Keratinocyte (primary cell): ENCODE data around the gene THOC6. TPM values are rescaled to one million over a fixed set of nuclear protein-coding genes. Genes with fewer than 3 reads are reported as not detected.

Experiments used
- DNase-seq: peaks from one replicate; pipeline ENCODE4 v3.0.0-alpha.2; 2011; ENCODE audit warnings: low read depth, missing footprints, low spot score
- FAIRE-seq: peaks from 2 replicates; lab custom pipeline; 2011; peaks lifted over from hg19 to GRCh38; lab: Jason Lieb, UNC
- H2AFZ ChIP-seq: 2 replicates; pipeline ENCODE4 v1.6.0; 2012; ENCODE audit warnings: low read length, control low read depth, inconsistent platforms; ENCODE audit not compliant: control insufficient read depth
- H3K27ac ChIP-seq: 2 replicates; pipeline ENCODE4 v1.5.1; 2011; ENCODE audit warnings: low read length; ENCODE audit not compliant: control insufficient read depth, insufficient read depth
- H3K27me3 ChIP-seq: 3 replicates; pipeline ENCODE4 v1.6.0; 2011; ENCODE audit warnings: low read length; ENCODE audit not compliant: control insufficient read depth, insufficient read depth; ENCODE audit errors: extremely low read depth
- H3K36me3 ChIP-seq, 2 experiments: 2 replicates in 1 of 2; 3 replicates in 1 of 2; pipeline ENCODE4 v1.5.1; 2011; ENCODE audit warnings: low read length in 2 of 2, mild to moderate bottlenecking in 1 of 2; ENCODE audit not compliant: control insufficient read depth in 2 of 2, insufficient read depth in 2 of 2; ENCODE audit errors: extremely low read depth in 1 of 2
- H3K4me1 ChIP-seq: 3 replicates; pipeline ENCODE4 v1.5.1; 2011; ENCODE audit warnings: low read length; ENCODE audit not compliant: control insufficient read depth, insufficient read depth; ENCODE audit errors: extremely low read depth
- H3K4me2 ChIP-seq: 3 replicates; pipeline ENCODE4 v1.6.0; 2011; ENCODE audit warnings: low read depth, low read length; ENCODE audit not compliant: control insufficient read depth, insufficient read depth; ENCODE audit errors: extremely low read depth
- H3K4me3 ChIP-seq, 3 experiments: fragments of 200-600 bp in 1 of 3; sonication (generic) in 1 of 3; 2 replicates in 2 of 3; 3 replicates in 1 of 3; pipeline ENCODE4 v1.5.1; 2011 to 2016; ENCODE audit warnings: low read length in 3 of 3, mild to moderate bottlenecking in 3 of 3, control low read depth in 2 of 3, inconsistent platforms in 1 of 3, low read depth in 1 of 3, mixed read lengths in 1 of 3, mixed run types in 1 of 3, moderate library complexity in 1 of 3; ENCODE audit not compliant: control insufficient read depth in 2 of 3, insufficient read depth in 2 of 3; ENCODE audit errors: extremely low read depth in 1 of 3
- H3K79me2 ChIP-seq: 2 replicates; pipeline ENCODE4 v1.6.0; 2012; ENCODE audit warnings: low read length; ENCODE audit not compliant: control insufficient read depth, insufficient read depth
- H3K9ac ChIP-seq: 3 replicates; pipeline ENCODE4 v1.6.0; 2011; ENCODE audit warnings: low read length; ENCODE audit not compliant: control insufficient read depth, insufficient read depth; ENCODE audit errors: extremely low read depth
- H3K9me1 ChIP-seq: 3 replicates; pipeline ENCODE4 v1.6.0; 2011; ENCODE audit warnings: low read length; ENCODE audit not compliant: control insufficient read depth, insufficient read depth; ENCODE audit errors: extremely low read depth
- H3K9me3 ChIP-seq: 2 replicates; pipeline ENCODE4 v1.5.1; 2012; ENCODE audit warnings: low read depth, low read length; ENCODE audit not compliant: control insufficient read depth
- H4K20me1 ChIP-seq: 3 replicates; pipeline ENCODE4 v1.6.0; 2011; ENCODE audit warnings: low read length; ENCODE audit not compliant: control insufficient read depth, insufficient read depth; ENCODE audit errors: extremely low read depth
- CTCF ChIP-seq, 3 experiments: IDR thresholded peaks in 1 of 3; conservative IDR thresholded peaks in 1 of 3; optimal IDR thresholded peaks in 1 of 3; 2 replicates in 2 of 3; 3 replicates in 1 of 3; pipeline versions ENCODE3 to v1.5.1; 2011; ENCODE audit warnings: low read length in 3 of 3, mild to moderate bottlenecking in 3 of 3, moderate library complexity in 2 of 3, control low read depth in 1 of 3, inconsistent platforms in 1 of 3; ENCODE audit not compliant: insufficient read depth in 2 of 3; ENCODE audit errors: extremely low read depth in 1 of 3
- EZH2 ChIP-seq: IDR thresholded peaks from one replicate; pipeline ENCODE4 v1.6.1; 2012; ENCODE audit warnings: inconsistent platforms, mild to moderate bottlenecking, low read length, moderate library complexity
- dilution Hi-C: fragments of 300-500 bp; cut with MboI; formaldehyde crosslinking; loops from one replicate; pipeline ENCODE4 v1.7.0; 2020; ENCODE audit warnings: low sequenced_read_pairs; ENCODE audit not compliant: extremely low pct_ligation_motif_present
- polyA plus RNA-seq, 5 experiments: library from polyadenylated mRNA; depleted of rRNA in 3 of 5; stranded (reverse) in 3 of 5; stranded (forward) in 1 of 5; unstranded in 1 of 5; fragments of >200 nt; gene quantifications; 1 replicate in 1 of 5; 2 replicates in 3 of 5; 3 replicates in 1 of 5; pipeline versions ENCODE4 v1.2.1 to v1.2.3, GENCODE V29; 2011 to 2012; ENCODE audit warnings: missing spikeins in 2 of 5, low read depth in 1 of 5, low replicate concordance in 1 of 5

The THOC6 gene
- polyA plus RNA-seq, 1 donor (not counting 4 experiments of a cell fraction or from before 2014, with no cell fraction given), result 10.3 TPM

GRCh38 chr16:3049921-3050481 lies 26.2 kb downstream of the THOC6 start:
- H3K9me3 ChIP-seq, result no peaks in the 10 kb centered on the region
- no peak overlapping the region for H3K9ac ChIP-seq
- dilution Hi-C loops, result no loop called here
- peaks cover 41% of the 10 kb centered on the region for H3K27me3 ChIP-seq
- peaks cover 0 to 6% of the 10 kb centered on the region in 2 experiments for H3K36me3 ChIP-seq
- no peak overlapping the region for H3K4me3 ChIP-seq
- no peak overlapping the region for H2AFZ ChIP-seq
- H3K79me2 ChIP-seq, result no peaks in the 10 kb centered on the region
- H3K4me1 ChIP-seq, result no peaks in the 10 kb centered on the region
- no peak for DNase-seq
- FAIRE-seq, result no peak
- no peak for TF ChIP-seq EZH2
- TF ChIP-seq CTCF (optimal IDR thresholded peaks at IDR 0.05 in 1 of 3, IDR thresholded peaks at IDR 0.05 in 1 of 3, conservative IDR thresholded peaks at IDR 0.05 in 1 of 3; ENCODE audit: extremely low read depth in 1 of 3, insufficient read depth in 2 of 3, low read length in 3 of 3), result no peak
- no peak overlapping the region for H3K27ac ChIP-seq
- H4K20me1 ChIP-seq, result no peaks in the 10 kb centered on the region
- H3K4me2 ChIP-seq, result no peak overlapping the region
- no peaks in the 10 kb centered on the region for H3K9me1 ChIP-seq

- DNase-seq, result no peak
- no peak for FAIRE-seq
- H3K4me2 ChIP-seq, result no peak overlapping the region
- peaks cover 36% of the 10 kb centered on the region for H3K27me3 ChIP-seq
- no peak overlapping the region for H2AFZ ChIP-seq
- TF ChIP-seq CTCF (optimal IDR thresholded peaks at IDR 0.05 in 1 of 3, IDR thresholded peaks at IDR 0.05 in 1 of 3, conservative IDR thresholded peaks at IDR 0.05 in 1 of 3; ENCODE audit: extremely low read depth in 1 of 3, insufficient read depth in 2 of 3, low read length in 3 of 3), result no peak
- TF ChIP-seq EZH2, result no peak
- no peaks in the 10 kb centered on the region for H3K9me1 ChIP-seq
- H3K36me3 ChIP-seq, result peaks cover 0 to 6% of the 10 kb centered on the region in 2 experiments
- no peaks in the 10 kb centered on the region for H4K20me1 ChIP-seq
- no peaks in the 10 kb centered on the region for H3K79me2 ChIP-seq
- dilution Hi-C loops, result no loop called here
- no peak overlapping the region for H3K4me3 ChIP-seq
- H3K9ac ChIP-seq, result no peak overlapping the region
- no peaks in the 10 kb centered on the region for H3K9me3 ChIP-seq
- H3K4me1 ChIP-seq, result no peaks in the 10 kb centered on the region
- H3K27ac ChIP-seq, result no peak overlapping the region
These were observed 26.7 kb downstream of the THOC6 start for GRCh38 chr16:3050487-3050886.
